ENCODE results near the gene ATP5F1D. TPM values are rescaled to one million over a fixed set of nuclear protein-coding genes. Genes with fewer than 3 reads are reported as not detected.

The ATP5F1D gene
- total and polyA plus RNA-seq, 2 of the 13 experiments (the other 11 are each of a cell fraction or from before 2014, with no cell fraction given): 39.4 to 78.7 TPM

GRCh38 chr19:1279782-1280341 lies 38.3 kb downstream of the ATP5F1D start (continued):
- TF ChIP-seq, protein P1, sequence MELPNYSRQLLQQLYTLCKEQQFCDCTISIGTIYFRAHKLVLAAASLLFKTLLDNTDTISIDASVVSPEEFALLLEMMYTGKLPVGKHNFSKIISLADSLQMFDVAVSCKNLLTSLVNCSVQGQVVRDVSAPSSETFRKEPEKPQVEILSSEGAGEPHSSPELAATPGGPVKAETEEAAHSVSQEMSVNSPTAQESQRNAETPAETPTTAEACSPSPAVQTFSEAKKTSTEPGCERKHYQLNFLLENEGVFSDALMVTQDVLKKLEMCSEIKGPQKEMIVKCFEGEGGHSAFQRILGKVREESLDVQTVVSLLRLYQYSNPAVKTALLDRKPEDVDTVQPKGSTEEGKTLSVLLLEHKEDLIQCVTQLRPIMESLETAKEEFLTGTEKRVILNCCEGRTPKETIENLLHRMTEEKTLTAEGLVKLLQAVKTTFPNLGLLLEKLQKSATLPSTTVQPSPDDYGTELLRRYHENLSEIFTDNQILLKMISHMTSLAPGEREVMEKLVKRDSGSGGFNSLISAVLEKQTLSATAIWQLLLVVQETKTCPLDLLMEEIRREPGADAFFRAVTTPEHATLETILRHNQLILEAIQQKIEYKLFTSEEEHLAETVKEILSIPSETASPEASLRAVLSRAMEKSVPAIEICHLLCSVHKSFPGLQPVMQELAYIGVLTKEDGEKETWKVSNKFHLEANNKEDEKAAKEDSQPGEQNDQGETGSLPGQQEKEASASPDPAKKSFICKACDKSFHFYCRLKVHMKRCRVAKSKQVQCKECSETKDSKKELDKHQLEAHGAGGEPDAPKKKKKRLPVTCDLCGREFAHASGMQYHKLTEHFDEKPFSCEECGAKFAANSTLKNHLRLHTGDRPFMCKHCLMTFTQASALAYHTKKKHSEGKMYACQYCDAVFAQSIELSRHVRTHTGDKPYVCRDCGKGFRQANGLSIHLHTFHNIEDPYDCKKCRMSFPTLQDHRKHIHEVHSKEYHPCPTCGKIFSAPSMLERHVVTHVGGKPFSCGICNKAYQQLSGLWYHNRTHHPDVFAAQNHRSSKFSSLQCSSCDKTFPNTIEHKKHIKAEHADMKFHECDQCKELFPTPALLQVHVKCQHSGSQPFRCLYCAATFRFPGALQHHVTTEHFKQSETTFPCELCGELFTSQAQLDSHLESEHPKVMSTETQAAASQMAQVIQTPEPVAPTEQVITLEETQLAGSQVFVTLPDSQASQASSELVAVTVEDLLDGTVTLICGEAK (IDR thresholded peaks at IDR 0.05): no peak
- TF ChIP-seq, protein P1 (CRISPR knock-in tag; IDR thresholded peaks at IDR 0.05): no peak
- TF ChIP-seq MXD3 (CRISPR knock-in tag; IDR thresholded peaks at IDR 0.05): no peak
- no peak for TF ChIP-seq GLI4 (CRISPR knock-in tag; IDR thresholded peaks at IDR 0.05; ENCODE audit: borderline replicate concordance)
- TF ChIP-seq MIXL1 (CRISPR knock-in tag; IDR thresholded peaks at IDR 0.05): peak; percentile 55; the same call in 1 of the 2 replicates
- TF ChIP-seq CEBPB (IDR thresholded peaks at IDR 0.05; ENCODE audit: borderline replicate concordance, low read depth, low read length): no peak
- TF ChIP-seq IRF2 (CRISPR knock-in tag; IDR thresholded peaks at IDR 0.05): peak; percentile 54; the same call in 1 of the 2 replicates
- no peak for TF ChIP-seq U2AF2 (IDR thresholded peaks at IDR 0.05; ENCODE audit: low read depth, low read length)
- no peak for TF ChIP-seq ZNF512B (CRISPR knock-in tag; IDR thresholded peaks at IDR 0.05; ENCODE audit: borderline replicate concordance)
- no peak for TF ChIP-seq TRAFD1 (CRISPR knock-in tag; IDR thresholded peaks at IDR 0.05; ENCODE audit: borderline replicate concordance)
- TF ChIP-seq ZNF678 (CRISPR knock-in tag; IDR thresholded peaks at IDR 0.05): no peak
- TF ChIP-seq DR1 (CRISPR knock-in tag; IDR thresholded peaks at IDR 0.05): no peak
- 0 out of 2 replicates have a peak, but pooled peaks have one; percentile 25 for TF ChIP-seq SRY (CRISPR knock-in tag; IDR thresholded peaks at IDR 0.05)
- no peak for TF ChIP-seq CAMTA2 (CRISPR knock-in tag; IDR thresholded peaks at IDR 0.05; ENCODE audit: borderline replicate concordance)
- TF ChIP-seq CBX2 (IDR thresholded peaks at IDR 0.05; ENCODE audit: low read depth, low read length): no peak
- no peak for TF ChIP-seq CBX2 (CRISPR knock-in tag; IDR thresholded peaks at IDR 0.05; ENCODE audit: low read depth)
- TF ChIP-seq MED1 (CRISPR knock-in tag; IDR thresholded peaks at IDR 0.05): peak; percentile 43; the same call in 1 of the 2 replicates

Measured in HepG2 (cell line).